GM12878 (cell line): ENCODE results near the gene EBPL. TPM values are rescaled to one million over a fixed set of nuclear protein-coding genes. Genes with fewer than 3 reads are reported as not detected.
A peak's percentile ranks its signal among the peaks of the same experiment; 100 is the strongest.

Experiments used
- ATAC-seq: fragments of 200-7000 bp; cut with Tn5 transposase; 3 replicates; pipeline ENCODE4 v1.9.1; 2020; ENCODE audit warnings: mild to moderate bottlenecking, moderate library complexity
- BruUV-seq: library from RNA; stranded (reverse); fragments of 400-500 nt; replicated peaks from 2 replicates; lab custom pipeline; 2021; lab: Mats Ljungman, UMichigan
- CTCF ChIA-PET: fragments of 300-600 bp; sonication (Branson Sonifier 250); formaldehyde crosslinking; extraction: SDS; loops from one replicate; lab custom pipeline; 2021; ENCODE audit warnings: inconsistent platforms; lab: Yijun Ruan, JAX
- POLR2A ChIA-PET: fragments of 350-600 bp; formaldehyde crosslinking; extraction: SDS; loops from one replicate; lab custom pipeline; 2021; ENCODE audit warnings: inconsistent platforms; lab: Charles Lee
- RAD21 ChIA-PET: fragments of 300-600 bp; sonication (Branson Sonifier 250); formaldehyde crosslinking; loops from one replicate; lab custom pipeline; 2023; ENCODE audit warnings: antibody characterized with exemption; ENCODE audit not compliant: unreplicated experiment; lab: Charles Lee
- SMC1A ChIA-PET: fragments of 300-600 bp; sonication (Branson Sonifier 250); formaldehyde crosslinking; loops from one replicate; lab custom pipeline; 2023; ENCODE audit not compliant: unreplicated experiment, uncharacterized antibody; lab: Charles Lee
- DNase-seq: peaks from one replicate; pipeline ENCODE4 v3.0.0-alpha.2; 2011; ENCODE audit warnings: low read depth, low spot score
- FAIRE-seq: peaks from 3 replicates; lab custom pipeline; 2011; peaks lifted over from hg19 to GRCh38; lab: Jason Lieb, UNC
- H2AFZ ChIP-seq: 2 replicates; pipeline ENCODE4 v1.6.0; 2011; ENCODE audit warnings: low read depth, low read length, control low read depth; ENCODE audit not compliant: control insufficient read depth
- H3K27ac ChIP-seq: 2 replicates; pipeline ENCODE4 v1.5.1; 2011; ENCODE audit warnings: control low read depth; ENCODE audit not compliant: control insufficient read depth, insufficient read depth
- H3K27me3 ChIP-seq, 2 experiments: replicated peaks in 1 of 2; 2 replicates each; pipeline versions ENCODE4 v1.6.0 to v1.6.1; 2011; ENCODE audit warnings: low read length in 1 of 2; ENCODE audit not compliant: control insufficient read depth in 2 of 2, insufficient read depth in 2 of 2
- H3K36me3 ChIP-seq, 2 experiments: 2 replicates each; pipeline ENCODE4 v1.5.1; 2011; ENCODE audit warnings: low read length in 1 of 2; ENCODE audit not compliant: control insufficient read depth in 2 of 2, insufficient read depth in 2 of 2
- H3K4me1 ChIP-seq: 2 replicates; pipeline ENCODE4 v1.6.1; 2011; ENCODE audit warnings: mild to moderate bottlenecking, low read length, moderate library complexity, mixed read lengths; ENCODE audit not compliant: control insufficient read depth, insufficient read depth
- H3K4me2 ChIP-seq: 2 replicates; pipeline ENCODE4 v1.6.0; 2011; ENCODE audit warnings: control low read depth; ENCODE audit not compliant: control insufficient read depth, insufficient read depth
- H3K4me3 ChIP-seq: fragments of 200-600 bp; sonication (generic); 2 replicates; pipeline ENCODE4 v1.5.1; 2016
- H3K79me2 ChIP-seq: 2 replicates; pipeline ENCODE4 v1.6.0; 2011; ENCODE audit warnings: low read length; ENCODE audit not compliant: control insufficient read depth, insufficient read depth
- H3K9ac ChIP-seq: 2 replicates; pipeline ENCODE4 v1.8.0; 2011; ENCODE audit warnings: low read length, control low read depth, mixed read lengths; ENCODE audit not compliant: control insufficient read depth, insufficient read depth
- H3K9me3 ChIP-seq: replicated peaks from 3 replicates; pipeline ENCODE4 v1.5.1; 2011; ENCODE audit warnings: mild to moderate bottlenecking, low read length; ENCODE audit not compliant: control insufficient read depth, insufficient read depth
- H4K20me1 ChIP-seq: 2 replicates; pipeline ENCODE4 v1.6.0; 2011; ENCODE audit not compliant: control insufficient read depth, insufficient read depth
- CHD2 ChIP-seq: IDR thresholded peaks from 2 replicates; pipeline ENCODE4 v1.6.1; 2011; ENCODE audit warnings: low read depth, low read length, improper control_type of control experiment, borderline replicate concordance
- CHD4 ChIP-seq: fragments of 200-600 bp; sonication (generic); IDR thresholded peaks from 2 replicates; pipeline ENCODE4 v1.6.1; 2016; ENCODE audit warnings: mild to moderate bottlenecking
- FOS ChIP-seq: IDR thresholded peaks from 3 replicates; pipeline ENCODE4 v1.6.1; 2011; ENCODE audit warnings: borderline replicate concordance; ENCODE audit not compliant: insufficient read length; ENCODE audit errors: extremely low read depth
- HDAC2 ChIP-seq: fragments of 200-600 bp; sonication (generic); IDR thresholded peaks from 2 replicates; pipeline ENCODE4 v1.6.1; 2017
- IKZF2 ChIP-seq, 2 experiments: fragments of 450-650 bp; IDR thresholded peaks; 2 replicates each; pipeline ENCODE4 v1.6.1; 2017; ENCODE audit warnings: mild to moderate bottlenecking in 2 of 2, moderate library complexity in 2 of 2
- KLF5 ChIP-seq: fragments of 450-650 bp; IDR thresholded peaks from 2 replicates; pipeline ENCODE4 v1.6.1; 2014; ENCODE audit warnings: mild to moderate bottlenecking; ENCODE audit not compliant: partially characterized antibody
- NR2C1 ChIP-seq: fragments of 450-650 bp; IDR thresholded peaks from 2 replicates; pipeline ENCODE4 v1.6.1; 2017; ENCODE audit warnings: antibody characterized with exemption, mild to moderate bottlenecking, moderate library complexity
- PML ChIP-seq: IDR thresholded peaks from 2 replicates; pipeline ENCODE4 v1.6.1; 2012; ENCODE audit warnings: low read length, inconsistent platforms
- POU2F2 ChIP-seq: IDR thresholded peaks from 3 replicates; pipeline ENCODE4 v1.6.1; 2011; ENCODE audit warnings: low read depth, mild to moderate bottlenecking, low read length, borderline replicate concordance
- RCOR1 ChIP-seq: conservative IDR thresholded peaks from 2 replicates; pipeline ENCODE4 v1.6.1; 2012; ENCODE audit warnings: low read depth, low read length, improper control_type of control experiment
- SMC3 ChIP-seq: IDR thresholded peaks from 2 replicates; pipeline ENCODE4 v1.6.1; 2011; ENCODE audit warnings: low read length, improper control_type of control experiment, borderline replicate concordance
- SPI1 ChIP-seq: IDR thresholded peaks from 2 replicates; pipeline ENCODE4 v1.6.1; 2011; ENCODE audit warnings: low read depth, mild to moderate bottlenecking, low read length, moderate library complexity, borderline replicate concordance; ENCODE audit not compliant: insufficient read depth
- SREBF2 ChIP-seq: IDR thresholded peaks from 2 replicates; pipeline ENCODE4 v1.6.1; 2012; ENCODE audit warnings: mild to moderate bottlenecking, low read length
- TARDBP ChIP-seq: IDR thresholded peaks from 2 replicates; pipeline ENCODE4 v1.6.1; 2016; ENCODE audit warnings: borderline replicate concordance
- WGBS: methylation state at CpG from one replicate; pipeline ENCODE4 v1.1.6; 2016; ENCODE audit warnings: low lambda C conversion rate; ENCODE audit not compliant: insufficient replicate concordance, insufficient coverage; ENCODE audit errors: missing lambda C conversion rate; 5-methylcytosine and 5-hydroxymethylcytosine counted together
- in situ Hi-C: fragments of 300-500 bp; cut with MboI; formaldehyde crosslinking; loops from 9 replicates; pipeline ENCODE4 v1.14.3; 2018; ENCODE audit warnings: mixed read lengths
- intact Hi-C: fragments of 100-400 bp; cut with micrococcal nuclease; formaldehyde crosslinking; loops from one replicate; pipeline ENCODE4 v1.14.2; 2022; ENCODE audit not compliant: unreplicated experiment
- polyA plus RNA-seq, 11 experiments: library from polyadenylated mRNA; depleted of rRNA in 4 of 11; unstranded in 6 of 11; stranded (reverse) in 5 of 11; fragments of >200 nt; fragmentation: Nextera tagmentation in 4 of 11; fragmentation: Illumina TruSeq in 1 of 11; extraction: Ambion mirVana in 4 of 11; extraction: Trizol in 1 of 11; gene quantifications; 1 replicate in 1 of 11; 2 replicates in 10 of 11; pipeline versions ENCODE4 v1.2.1 to v1.2.3, GENCODE V29; 2011 to 2016; ENCODE audit warnings: inconsistent platforms in 2 of 11, missing spikeins in 2 of 11, low read depth in 1 of 11
- total RNA-seq, 4 experiments: library from RNA; depleted of rRNA in 3 of 4; stranded (reverse); fragments of >200 nt in 3 of 4; fragmentation: Illumina TruSeq in 1 of 4; extraction: Trizol in 1 of 4; gene quantifications; 2 replicates each; pipeline versions ENCODE4 v1.2.1 to v1.2.3, GENCODE V29; 2013 to 2021
- TF ChIP-seq, protein P1 (sequence below): IDR thresholded peaks from 2 replicates; pipeline ENCODE4 v1.6.1; 2012; ENCODE audit warnings: low read depth, low read length, improper control_type of control experiment
- TF ChIP-seq, protein P2 (sequence below): IDR thresholded peaks from 2 replicates; pipeline ENCODE4 v1.6.1; 2011; ENCODE audit warnings: mild to moderate bottlenecking, low read depth, low read length, moderate library complexity; ENCODE audit not compliant: insufficient replicate concordance
- TF ChIP-seq, protein P3 (sequence below): fragments of 450-650 bp; IDR thresholded peaks from 2 replicates; pipeline ENCODE4 v1.6.1; 2016; ENCODE audit warnings: mild to moderate bottlenecking

The EBPL gene
- total and polyA plus RNA-seq, 10 of the 15 experiments (the other 5 are each of a cell fraction or from before 2014, with no cell fraction given): 6.2 to 72.8 (median 43.5) TPM

- no peak overlapping the region for H2AFZ ChIP-seq
- DNase-seq (no peak), FAIRE-seq (no peak), ATAC-seq (no peak)
- no peak overlapping the region for H3K27ac ChIP-seq
- ChIA-PET RAD21 (no interaction called here), CTCF (no interaction called here), SMC1A (interaction anchor here (1.4 kb wide), 1 partner anchor 17 kb away, joined by 4 read pairs; no protein-coding TSS in a partner anchor), POLR2A (no interaction called here)
- H4K20me1 ChIP-seq: no peaks in the 10 kb centered on the region
- H3K27me3 ChIP-seq: no peaks in the 10 kb centered on the region
- intact Hi-C loops (no loop called here), in situ Hi-C loops (no loop called here)
- peak; percentile 48; the same call in 1 of the 2 replicates for TF ChIP-seq SPI1
- TF ChIP-seq, protein P1, sequence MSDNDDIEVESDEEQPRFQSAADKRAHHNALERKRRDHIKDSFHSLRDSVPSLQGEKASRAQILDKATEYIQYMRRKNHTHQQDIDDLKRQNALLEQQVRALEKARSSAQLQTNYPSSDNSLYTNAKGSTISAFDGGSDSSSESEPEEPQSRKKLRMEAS: no peak
- TF ChIP-seq IKZF2 (IDR thresholded peaks at IDR 0.05): peak; percentile 14 to 24; a peak in 1 of 4 replicates
- TF ChIP-seq SMC3: no peak
- no peak overlapping the region for H3K4me2 ChIP-seq
- no peak overlapping the region for H3K4me3 ChIP-seq
- no peaks in the 10 kb centered on the region; the same call in 1 of the 2 replicates for H3K4me1 ChIP-seq
- no peaks in the 10 kb centered on the region for H3K9me3 ChIP-seq
- peaks cover 17% of the 10 kb centered on the region for H3K79me2 ChIP-seq
- H3K36me3 ChIP-seq: no peaks in the 10 kb centered on the region
- BruUV-seq: no TSS peak
- H3K9ac ChIP-seq: no peak overlapping the region
- 100% methylated on average over 1 of the region's 1 CpG for WGBS
These were observed 3.2 kb upstream of the EBPL start for GRCh38 chr13:49694446-49694845.

- SMC1A ChIA-PET: no interaction called here
- in situ Hi-C loops: no loop called here
- no peak overlapping the region for H3K4me3 ChIP-seq
- intact Hi-C loops: no loop called here
- peaks cover 20% of the 10 kb centered on the region for H3K79me2 ChIP-seq
- no peaks in the 10 kb centered on the region for H4K20me1 ChIP-seq
- no peak overlapping the region for H2AFZ ChIP-seq
- 82% methylated on average over 3 of the region's 3 CpGs for WGBS
- no peaks in the 10 kb centered on the region; the same call in 1 of the 2 replicates for H3K4me1 ChIP-seq
- no peaks in the 10 kb centered on the region for H3K9me3 ChIP-seq
- H3K27ac ChIP-seq: no peak overlapping the region
- RAD21 ChIA-PET: no interaction called here
- H3K27me3 ChIP-seq: no peaks in the 10 kb centered on the region
- H3K36me3 ChIP-seq: no peaks in the 10 kb centered on the region
- DNase-seq (no peak), FAIRE-seq (no peak), ATAC-seq (no peak)
- POLR2A ChIA-PET: no interaction called here
- H3K4me2 ChIP-seq: no peak overlapping the region
- no peak overlapping the region for H3K9ac ChIP-seq
- CTCF ChIA-PET: no interaction called here
- no TSS peak for BruUV-seq
- TF ChIP-seq PML: no peak
- TF ChIP-seq HDAC2: no peak
- TF ChIP-seq, protein P2, sequence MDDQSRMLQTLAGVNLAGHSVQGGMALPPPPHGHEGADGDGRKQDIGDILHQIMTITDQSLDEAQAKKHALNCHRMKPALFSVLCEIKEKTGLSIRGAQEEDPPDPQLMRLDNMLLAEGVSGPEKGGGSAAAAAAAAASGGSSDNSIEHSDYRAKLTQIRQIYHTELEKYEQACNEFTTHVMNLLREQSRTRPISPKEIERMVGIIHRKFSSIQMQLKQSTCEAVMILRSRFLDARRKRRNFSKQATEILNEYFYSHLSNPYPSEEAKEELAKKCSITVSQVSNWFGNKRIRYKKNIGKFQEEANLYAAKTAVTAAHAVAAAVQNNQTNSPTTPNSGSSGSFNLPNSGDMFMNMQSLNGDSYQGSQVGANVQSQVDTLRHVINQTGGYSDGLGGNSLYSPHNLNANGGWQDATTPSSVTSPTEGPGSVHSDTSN: no peak
- TF ChIP-seq FOS: no peak
- no peak for TF ChIP-seq SREBF2
- no peak for TF ChIP-seq NR2C1
- TF ChIP-seq TARDBP: no peak
- no peak for TF ChIP-seq CHD4
- TF ChIP-seq, protein P3, sequence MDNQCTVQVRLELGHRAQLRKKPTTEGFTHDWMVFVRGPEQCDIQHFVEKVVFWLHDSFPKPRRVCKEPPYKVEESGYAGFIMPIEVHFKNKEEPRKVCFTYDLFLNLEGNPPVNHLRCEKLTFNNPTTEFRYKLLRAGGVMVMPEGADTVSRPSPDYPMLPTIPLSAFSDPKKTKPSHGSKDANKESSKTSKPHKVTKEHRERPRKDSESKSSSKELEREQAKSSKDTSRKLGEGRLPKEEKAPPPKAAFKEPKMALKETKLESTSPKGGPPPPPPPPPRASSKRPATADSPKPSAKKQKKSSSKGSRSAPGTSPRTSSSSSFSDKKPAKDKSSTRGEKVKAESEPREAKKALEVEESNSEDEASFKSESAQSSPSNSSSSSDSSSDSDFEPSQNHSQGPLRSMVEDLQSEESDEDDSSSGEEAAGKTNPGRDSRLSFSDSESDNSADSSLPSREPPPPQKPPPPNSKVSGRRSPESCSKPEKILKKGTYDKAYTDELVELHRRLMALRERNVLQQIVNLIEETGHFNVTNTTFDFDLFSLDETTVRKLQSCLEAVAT: no peak
- no peak for TF ChIP-seq CHD2
- no peak for TF ChIP-seq RCOR1
- no peak for TF ChIP-seq POU2F2
- TF ChIP-seq KLF5: no peak
These were observed 2.6 kb upstream of the EBPL start for GRCh38 chr13:49693877-49694276.
